HEK293 (cell line): ENCODE data around the gene KCNJ14.

Experiments used
- CTCF ChIA-PET: fragments of 350-600 bp; formaldehyde crosslinking; extraction: SDS; loops from one replicate; lab custom pipeline; 2021; ENCODE audit warnings: antibody characterized with exemption; lab: Yijun Ruan, JAX
- POLR2A ChIA-PET: fragments of 300-600 bp; formaldehyde crosslinking; extraction: SDS; loops from one replicate; lab custom pipeline; 2020; ENCODE audit warnings: antibody characterized with exemption, inconsistent platforms; lab: Yijun Ruan, JAX
- H3K27ac ChIP-seq: fragments of 200-500 bp; sonication (Bioruptor generic); 2 replicates; pipeline ENCODE4 v1.5.1; 2014; ENCODE audit warnings: low read depth, low read length, control low read depth, inconsistent platforms; ENCODE audit errors: extremely low read depth
- H3K36me3 ChIP-seq, 2 experiments: fragments of 200-500 bp in 1 of 2; sonication (Bioruptor generic) in 1 of 2; 1 replicate in 1 of 2; 2 replicates in 1 of 2; pipeline ENCODE4 v1.5.1; 2014 to 2017; ENCODE audit warnings: inconsistent platforms in 2 of 2, low read length in 2 of 2; ENCODE audit not compliant: control insufficient read depth in 2 of 2, insufficient read depth in 1 of 2
- H3K4me1 ChIP-seq: fragments of 200-500 bp; sonication (Bioruptor generic); 2 replicates; pipeline ENCODE4 v1.5.1; 2014; ENCODE audit warnings: mild to moderate bottlenecking, low read length, inconsistent platforms; ENCODE audit not compliant: control insufficient read depth, insufficient read depth
- H3K4me3 ChIP-seq: 2 replicates; pipeline ENCODE4 v1.5.1; 2011; ENCODE audit warnings: low read depth, mild to moderate bottlenecking, control low read depth, low read length, moderate library complexity
- H3K9me3 ChIP-seq: fragments of 200-500 bp; sonication (Bioruptor generic); 2 replicates; pipeline ENCODE4 v1.5.1; 2014; ENCODE audit warnings: low read depth, low read length, inconsistent platforms; ENCODE audit not compliant: control insufficient read depth, insufficient read depth
- CTCF ChIP-seq: fragments of 450-650 bp; formaldehyde crosslinking; IDR thresholded peaks from 2 replicates; pipeline ENCODE4 v1.5.1; 2016; ENCODE audit warnings: missing biosample characterization, missing genetic modification characterization
- INSM2 ChIP-seq: fragments of 450-650 bp; formaldehyde crosslinking; IDR thresholded peaks from 2 replicates; pipeline ENCODE4 v1.5.1; 2016; ENCODE audit warnings: missing biosample characterization, missing genetic modification characterization
- KLF8 ChIP-seq: fragments of 450-650 bp; formaldehyde crosslinking; IDR thresholded peaks from 2 replicates; pipeline ENCODE4 v1.5.1; 2016; ENCODE audit warnings: missing biosample characterization, missing genetic modification characterization
- SCRT2 ChIP-seq: fragments of 450-650 bp; formaldehyde crosslinking; IDR thresholded peaks from 2 replicates; pipeline ENCODE4 v1.5.1; 2016; ENCODE audit warnings: missing biosample characterization, missing genetic modification characterization
- SP7 ChIP-seq: fragments of 450-650 bp; formaldehyde crosslinking; IDR thresholded peaks from 2 replicates; pipeline ENCODE4 v1.5.1; 2016; ENCODE audit warnings: missing biosample characterization, missing genetic modification characterization
- YY1 ChIP-seq: fragments of 450-650 bp; formaldehyde crosslinking; IDR thresholded peaks from 2 replicates; pipeline ENCODE4 v1.5.1; 2018; ENCODE audit warnings: missing biosample characterization, missing genetic modification characterization
- ZBTB17 ChIP-seq: fragments of 450-650 bp; formaldehyde crosslinking; IDR thresholded peaks from 2 replicates; pipeline ENCODE4 v1.5.1; 2016; ENCODE audit warnings: missing biosample characterization, missing genetic modification characterization
- ZNF223 ChIP-seq: fragments of 450-650 bp; formaldehyde crosslinking; IDR thresholded peaks from 2 replicates; pipeline ENCODE4 v1.5.1; 2016; ENCODE audit warnings: missing biosample characterization, missing genetic modification characterization
- ZNF239 ChIP-seq: fragments of 450-650 bp; formaldehyde crosslinking; IDR thresholded peaks from 2 replicates; pipeline ENCODE4 v1.5.1; 2016; ENCODE audit warnings: missing biosample characterization, missing genetic modification characterization
- ZNF362 ChIP-seq: fragments of 450-650 bp; formaldehyde crosslinking; IDR thresholded peaks from 2 replicates; pipeline ENCODE4 v1.5.1; 2016; ENCODE audit warnings: missing biosample characterization, missing genetic modification characterization
- ZNF366 ChIP-seq: fragments of 450-650 bp; formaldehyde crosslinking; conservative IDR thresholded peaks from 2 replicates; pipeline ENCODE4 v1.5.1; 2016; ENCODE audit warnings: missing biosample characterization, missing genetic modification characterization
- ZNF580 ChIP-seq: fragments of 450-650 bp; formaldehyde crosslinking; IDR thresholded peaks from 2 replicates; pipeline ENCODE4 v1.5.1; 2016; ENCODE audit warnings: missing biosample characterization, missing genetic modification characterization
- ZNF654 ChIP-seq: fragments of 450-650 bp; formaldehyde crosslinking; IDR thresholded peaks from 2 replicates; pipeline ENCODE4 v1.5.1; 2016; ENCODE audit warnings: low read depth, missing biosample characterization, missing genetic modification characterization
- ZNF664 ChIP-seq: fragments of 450-650 bp; formaldehyde crosslinking; IDR thresholded peaks from 2 replicates; pipeline ENCODE4 v1.5.1; 2016; ENCODE audit warnings: missing biosample characterization, missing genetic modification characterization
- ZNF768 ChIP-seq: fragments of 450-650 bp; formaldehyde crosslinking; IDR thresholded peaks from 2 replicates; pipeline ENCODE4 v1.5.1; 2018; ENCODE audit warnings: missing biosample characterization, mild to moderate bottlenecking, missing genetic modification characterization
- ZNF791 ChIP-seq: fragments of 450-650 bp; formaldehyde crosslinking; IDR thresholded peaks from 2 replicates; pipeline ENCODE4 v1.5.1; 2016; ENCODE audit warnings: missing biosample characterization, missing genetic modification characterization
- ZNF837 ChIP-seq: fragments of 450-650 bp; formaldehyde crosslinking; IDR thresholded peaks from 2 replicates; pipeline ENCODE4 v1.5.1; 2016; ENCODE audit warnings: missing biosample characterization, missing genetic modification characterization
- ZXDB ChIP-seq: fragments of 450-650 bp; formaldehyde crosslinking; IDR thresholded peaks from 2 replicates; pipeline ENCODE4 v1.5.1; 2016; ENCODE audit warnings: missing biosample characterization, missing genetic modification characterization
- TF ChIP-seq, protein P1 (sequence below): fragments of 450-650 bp; IDR thresholded peaks from 2 replicates; pipeline ENCODE4 v1.5.1; 2018; ENCODE audit warnings: missing biosample characterization, missing genetic modification characterization
- TF ChIP-seq, protein P2 (sequence below): fragments of 450-650 bp; formaldehyde crosslinking; IDR thresholded peaks from 2 replicates; pipeline ENCODE4 v1.5.1; 2016; ENCODE audit warnings: missing biosample characterization, missing genetic modification characterization, borderline replicate concordance
- TF ChIP-seq, protein P3 (sequence below): fragments of 450-650 bp; formaldehyde crosslinking; IDR thresholded peaks from 2 replicates; pipeline ENCODE4 v1.5.1; 2016; ENCODE audit warnings: missing biosample characterization, missing genetic modification characterization

Gene KCNJ14

GRCh38 chr19:48502350-48503018, 47.1 kb downstream of the KCNJ14 start (continued):
- TF ChIP-seq YY1 (tag by site-specific recombination) (no peak), SCRT2 (tag by site-specific recombination) (peak; percentile 91), ZNF239 (tag by site-specific recombination) (no peak), ZNF837 (tag by site-specific recombination) (no peak)
- TF ChIP-seq, protein P1, sequence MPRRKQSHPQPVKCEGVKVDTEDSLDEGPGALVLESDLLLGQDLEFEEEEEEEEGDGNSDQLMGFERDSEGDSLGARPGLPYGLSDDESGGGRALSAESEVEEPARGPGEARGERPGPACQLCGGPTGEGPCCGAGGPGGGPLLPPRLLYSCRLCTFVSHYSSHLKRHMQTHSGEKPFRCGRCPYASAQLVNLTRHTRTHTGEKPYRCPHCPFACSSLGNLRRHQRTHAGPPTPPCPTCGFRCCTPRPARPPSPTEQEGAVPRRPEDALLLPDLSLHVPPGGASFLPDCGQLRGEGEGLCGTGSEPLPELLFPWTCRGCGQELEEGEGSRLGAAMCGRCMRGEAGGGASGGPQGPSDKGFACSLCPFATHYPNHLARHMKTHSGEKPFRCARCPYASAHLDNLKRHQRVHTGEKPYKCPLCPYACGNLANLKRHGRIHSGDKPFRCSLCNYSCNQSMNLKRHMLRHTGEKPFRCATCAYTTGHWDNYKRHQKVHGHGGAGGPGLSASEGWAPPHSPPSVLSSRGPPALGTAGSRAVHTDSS (tag by site-specific recombination): peak; percentile 59; the same call in 1 of the 2 replicates

DNA sequence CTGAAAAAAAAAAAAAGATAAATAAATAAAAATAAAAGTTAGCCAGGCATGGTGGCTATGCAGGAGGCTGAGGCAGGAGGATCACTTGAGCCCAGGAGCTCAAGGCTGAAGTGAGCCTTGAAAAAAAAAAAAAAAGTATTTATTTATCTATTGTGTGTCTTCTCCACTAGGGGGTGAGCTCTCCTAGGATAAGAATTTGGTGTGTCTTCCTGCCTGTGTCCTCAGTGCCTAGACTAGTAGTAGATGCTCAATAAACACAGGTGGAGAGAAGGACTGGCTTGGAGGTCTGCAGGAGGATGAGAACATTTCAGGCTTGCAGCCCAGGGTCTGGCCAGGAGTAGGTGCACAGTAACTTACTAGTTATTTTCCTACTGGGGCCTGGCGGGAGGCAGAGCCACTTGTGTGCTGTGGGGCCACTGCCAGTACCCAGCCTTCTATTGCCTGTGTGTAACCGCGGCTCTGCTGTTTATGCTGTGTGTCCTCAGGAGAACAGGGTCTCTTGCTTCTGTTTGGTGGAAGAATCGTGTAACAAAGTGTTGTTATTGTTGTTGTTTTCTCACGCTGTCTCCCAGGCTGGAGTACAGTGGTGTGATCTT, 50.9 kb downstream of the KCNJ14 start:
- CTCF ChIA-PET: interaction anchor here (0.6 to 8.2 kb wide), 31 partner anchors 11 to 369 kb away, joined by 3 to 272 read pairs (median 4); partner anchors contain the start of genes KDELR1 and PLEKHA4
- peaks cover under 1% of the 10 kb centered on the region; the same call in 1 of the 2 replicates for H3K4me1 ChIP-seq
- POLR2A ChIA-PET: interaction anchor here (0.5 to 2.1 kb wide), 11 partner anchors 13 to 381 kb away, joined by 3 to 23 read pairs (median 5); partner anchors contain the start of genes RPL18 and SPHK2
- H3K36me3 ChIP-seq: no peaks in the 10 kb centered on the region
- H3K27ac ChIP-seq: no peak overlapping the region
- TF ChIP-seq ZNF664 (tag by site-specific recombination) (peak; percentile 100), ZXDB (0 out of 2 replicates have a peak, but pooled peaks have one; percentile 34), ZBTB17 (tag by site-specific recombination) (0 out of 2 replicates have a peak, but pooled peaks have one; percentile 30), ZNF791 (tag by site-specific recombination) (no peak), SCRT2 (tag by site-specific recombination) (peak; percentile 34; the same call in 1 of the 2 replicates), ZNF362 (tag by site-specific recombination) (peak; percentile 61; the same call in 1 of the 2 replicates), ZNF366 (tag by site-specific recombination) (0 out of 2 replicates have a peak, but pooled peaks have one; percentile 24), INSM2 (tag by site-specific recombination) (no peak), ZNF223 (0 out of 2 replicates have a peak, but pooled peaks have one; percentile 66), ZNF768 (tag by site-specific recombination) (no peak; the same call in 1 of the 2 replicates), SP7 (tag by site-specific recombination) (0 out of 2 replicates have a peak, but pooled peaks have one; percentile 24), ZNF654 (tag by site-specific recombination) (peak; percentile 73), ZNF580 (tag by site-specific recombination) (0 out of 2 replicates have a peak, but pooled peaks have one; percentile 58), CTCF (tag by site-specific recombination) (peak; percentile 49), ZNF239 (tag by site-specific recombination) (peak; percentile 98), KLF8 (tag by site-specific recombination) (0 out of 2 replicates have a peak, but pooled peaks have one; percentile 17)
- TF ChIP-seq, protein P2, sequence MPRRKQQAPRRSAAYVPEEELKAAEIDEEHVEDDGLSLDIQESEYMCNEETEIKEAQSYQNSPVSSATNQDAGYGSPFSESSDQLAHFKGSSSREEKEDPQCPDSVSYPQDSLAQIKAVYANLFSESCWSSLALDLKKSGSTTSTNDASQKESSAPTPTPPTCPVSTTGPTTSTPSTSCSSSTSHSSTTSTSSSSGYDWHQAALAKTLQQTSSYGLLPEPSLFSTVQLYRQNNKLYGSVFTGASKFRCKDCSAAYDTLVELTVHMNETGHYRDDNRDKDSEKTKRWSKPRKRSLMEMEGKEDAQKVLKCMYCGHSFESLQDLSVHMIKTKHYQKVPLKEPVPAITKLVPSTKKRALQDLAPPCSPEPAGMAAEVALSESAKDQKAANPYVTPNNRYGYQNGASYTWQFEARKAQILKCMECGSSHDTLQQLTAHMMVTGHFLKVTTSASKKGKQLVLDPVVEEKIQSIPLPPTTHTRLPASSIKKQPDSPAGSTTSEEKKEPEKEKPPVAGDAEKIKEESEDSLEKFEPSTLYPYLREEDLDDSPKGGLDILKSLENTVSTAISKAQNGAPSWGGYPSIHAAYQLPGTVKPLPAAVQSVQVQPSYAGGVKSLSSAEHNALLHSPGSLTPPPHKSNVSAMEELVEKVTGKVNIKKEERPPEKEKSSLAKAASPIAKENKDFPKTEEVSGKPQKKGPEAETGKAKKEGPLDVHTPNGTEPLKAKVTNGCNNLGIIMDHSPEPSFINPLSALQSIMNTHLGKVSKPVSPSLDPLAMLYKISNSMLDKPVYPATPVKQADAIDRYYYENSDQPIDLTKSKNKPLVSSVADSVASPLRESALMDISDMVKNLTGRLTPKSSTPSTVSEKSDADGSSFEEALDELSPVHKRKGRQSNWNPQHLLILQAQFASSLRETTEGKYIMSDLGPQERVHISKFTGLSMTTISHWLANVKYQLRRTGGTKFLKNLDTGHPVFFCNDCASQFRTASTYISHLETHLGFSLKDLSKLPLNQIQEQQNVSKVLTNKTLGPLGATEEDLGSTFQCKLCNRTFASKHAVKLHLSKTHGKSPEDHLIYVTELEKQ (tag by site-specific recombination): no peak
- TF ChIP-seq, protein P3, sequence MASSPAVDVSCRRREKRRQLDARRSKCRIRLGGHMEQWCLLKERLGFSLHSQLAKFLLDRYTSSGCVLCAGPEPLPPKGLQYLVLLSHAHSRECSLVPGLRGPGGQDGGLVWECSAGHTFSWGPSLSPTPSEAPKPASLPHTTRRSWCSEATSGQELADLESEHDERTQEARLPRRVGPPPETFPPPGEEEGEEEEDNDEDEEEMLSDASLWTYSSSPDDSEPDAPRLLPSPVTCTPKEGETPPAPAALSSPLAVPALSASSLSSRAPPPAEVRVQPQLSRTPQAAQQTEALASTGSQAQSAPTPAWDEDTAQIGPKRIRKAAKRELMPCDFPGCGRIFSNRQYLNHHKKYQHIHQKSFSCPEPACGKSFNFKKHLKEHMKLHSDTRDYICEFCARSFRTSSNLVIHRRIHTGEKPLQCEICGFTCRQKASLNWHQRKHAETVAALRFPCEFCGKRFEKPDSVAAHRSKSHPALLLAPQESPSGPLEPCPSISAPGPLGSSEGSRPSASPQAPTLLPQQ (tag by site-specific recombination): 0 out of 2 replicates have a peak, but pooled peaks have one; percentile 25
- no peaks in the 10 kb centered on the region for H3K9me3 ChIP-seq
- no peak overlapping the region for H3K4me3 ChIP-seq
